GM21381 (cell line): ENCODE measurements around the gene LINGO1.

Source experiments
- ATAC-seq: cut with Tn5 transposase; IDR thresholded peaks from one replicate; pipeline ENCODE4 v1.9.1; 2021; ENCODE audit warnings: mild to moderate bottlenecking, moderate library complexity; ENCODE audit not compliant: unreplicated experiment

The LINGO1 gene

DNA sequence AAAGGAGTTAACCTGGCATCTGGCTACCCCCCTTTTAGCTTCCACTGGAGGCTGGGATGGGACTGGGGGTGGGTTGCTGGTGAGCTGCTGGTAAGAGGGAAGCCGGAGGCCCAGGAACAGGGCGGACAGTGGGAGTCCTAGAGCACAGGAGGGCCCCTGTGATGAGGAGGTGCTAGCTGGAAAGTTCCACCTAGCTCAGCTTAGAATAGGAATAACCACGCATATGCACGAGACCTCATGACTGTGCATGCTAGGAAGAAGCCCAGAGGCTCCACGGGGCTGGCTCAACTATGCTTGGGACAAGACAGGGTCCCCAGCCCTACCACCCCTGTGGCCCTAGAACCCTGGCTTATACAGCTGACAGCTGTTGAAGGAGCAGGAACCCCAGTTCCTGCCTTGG, 34.1 kb downstream of the LINGO1 start:
- no peak for ATAC-seq

DNA sequence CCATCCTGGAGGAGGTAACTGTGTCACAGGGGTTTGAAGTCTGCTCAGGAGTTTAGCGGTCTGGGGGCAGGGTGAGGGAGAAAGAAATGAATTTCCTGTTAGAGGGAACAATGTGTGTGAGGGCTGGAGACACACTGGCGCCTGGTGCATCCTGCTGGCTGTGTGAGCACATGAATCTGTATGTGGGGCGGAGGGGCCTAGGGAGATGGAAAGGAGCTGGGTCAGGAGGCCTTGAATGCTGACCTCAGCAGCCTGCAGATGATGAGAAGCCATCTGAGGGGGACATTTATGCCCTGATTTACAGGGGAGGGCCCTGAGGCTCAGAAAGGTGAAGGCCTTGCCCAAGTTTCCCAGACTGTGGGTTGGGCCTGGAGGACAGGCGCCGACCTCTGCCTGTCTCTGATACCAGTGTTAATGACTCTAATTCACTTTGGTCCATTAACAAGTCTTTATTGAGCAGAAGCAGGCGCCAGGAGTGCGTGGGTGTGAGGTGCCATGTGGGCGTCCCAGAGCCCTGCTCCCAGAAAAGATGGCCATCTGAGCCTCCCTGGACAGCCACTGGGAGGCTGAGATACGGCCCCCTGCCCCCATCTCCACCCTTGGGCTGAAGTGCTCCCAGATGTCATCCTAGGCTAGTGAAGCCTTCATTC, 34.8 kb downstream of the LINGO1 start:
- no peak for ATAC-seq

DNA sequence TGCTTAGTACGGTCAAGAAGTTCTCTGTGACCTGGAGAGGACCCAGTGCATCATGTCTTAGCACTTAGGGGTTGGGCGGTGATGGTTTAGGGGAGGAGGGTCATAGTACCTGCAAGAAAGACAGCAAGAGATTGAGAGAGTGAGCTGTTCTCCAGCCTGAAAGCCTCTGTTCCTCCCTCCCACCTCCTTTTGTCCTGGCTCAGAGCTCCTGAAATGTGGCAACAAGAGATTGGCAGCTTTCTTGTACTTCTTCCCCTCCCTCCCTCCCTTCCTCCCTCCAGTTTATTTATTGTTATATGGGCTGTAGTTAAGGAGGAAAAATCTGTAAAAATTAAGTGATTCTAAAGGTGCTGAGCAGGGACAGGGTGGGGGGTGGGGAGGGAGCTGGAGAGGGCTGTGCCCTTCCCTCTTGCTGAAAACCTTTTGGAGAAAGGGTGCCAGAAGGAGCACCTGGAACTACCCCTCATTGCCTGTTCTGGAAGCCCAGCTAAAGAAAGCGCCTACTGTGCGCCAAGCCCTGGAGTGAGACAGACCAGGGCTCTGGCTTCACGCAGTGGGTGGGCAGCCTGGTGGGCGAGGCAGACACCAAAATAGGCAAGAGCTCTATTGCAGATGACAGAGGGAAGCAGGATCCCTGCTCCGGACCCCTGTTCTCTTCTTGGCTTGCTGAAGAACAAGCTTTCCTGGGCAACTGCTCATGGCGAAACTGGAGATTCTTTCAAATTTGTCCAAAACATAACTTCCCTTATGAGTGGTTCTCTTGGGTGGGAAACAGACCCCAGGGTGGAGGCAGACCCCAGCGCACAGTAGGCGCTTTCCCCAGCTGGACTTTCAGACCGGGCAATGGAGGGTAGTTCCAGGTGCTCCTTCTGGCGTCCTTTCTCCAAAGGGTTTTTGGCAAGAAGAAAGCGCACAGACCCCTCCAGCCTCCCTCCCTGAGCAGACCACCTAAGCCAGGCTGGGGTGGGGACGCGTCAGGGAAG, 35.6 kb downstream of the LINGO1 start:
- no peak for ATAC-seq

DNA sequence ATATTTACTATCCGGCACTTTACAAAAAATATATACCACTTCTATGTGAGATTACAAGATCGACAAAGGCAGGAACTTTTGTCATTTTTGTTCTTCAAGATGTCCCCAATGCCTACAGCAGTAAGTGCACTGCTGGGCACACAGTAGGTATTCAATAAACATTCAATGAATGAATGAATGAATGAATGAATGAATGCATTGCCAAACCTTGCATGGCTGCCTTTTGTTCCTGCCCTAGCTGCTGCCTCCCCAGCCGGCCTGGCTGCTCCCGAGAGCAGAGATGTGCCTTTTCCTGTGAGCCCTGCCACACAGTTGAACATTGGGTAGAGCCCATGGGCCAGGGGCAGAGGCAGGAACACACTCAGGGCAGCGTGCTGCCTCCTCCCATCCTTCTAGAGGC, 37.5 kb downstream of the LINGO1 start:
- no peak for ATAC-seq

DNA sequence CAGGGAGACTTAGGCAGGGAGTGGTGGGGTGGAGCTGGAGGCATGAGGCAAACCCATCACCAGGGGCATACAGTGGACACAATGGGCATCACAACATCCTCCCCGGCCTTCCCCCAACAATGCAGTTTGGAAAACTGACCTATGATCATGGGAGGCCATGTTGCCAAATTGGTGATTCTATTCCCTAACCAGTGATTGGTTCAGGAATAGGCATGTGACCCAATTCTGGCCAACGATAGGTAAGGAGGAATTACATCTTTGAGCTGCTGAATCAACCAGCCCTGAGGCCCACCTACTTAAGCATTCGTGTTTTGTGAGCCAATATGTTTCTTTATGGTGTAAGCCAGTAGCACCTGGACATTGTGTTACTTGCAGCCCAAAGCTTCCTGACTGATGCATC, 40.0 kb downstream of the LINGO1 start:
- ATAC-seq: no peak

DNA sequence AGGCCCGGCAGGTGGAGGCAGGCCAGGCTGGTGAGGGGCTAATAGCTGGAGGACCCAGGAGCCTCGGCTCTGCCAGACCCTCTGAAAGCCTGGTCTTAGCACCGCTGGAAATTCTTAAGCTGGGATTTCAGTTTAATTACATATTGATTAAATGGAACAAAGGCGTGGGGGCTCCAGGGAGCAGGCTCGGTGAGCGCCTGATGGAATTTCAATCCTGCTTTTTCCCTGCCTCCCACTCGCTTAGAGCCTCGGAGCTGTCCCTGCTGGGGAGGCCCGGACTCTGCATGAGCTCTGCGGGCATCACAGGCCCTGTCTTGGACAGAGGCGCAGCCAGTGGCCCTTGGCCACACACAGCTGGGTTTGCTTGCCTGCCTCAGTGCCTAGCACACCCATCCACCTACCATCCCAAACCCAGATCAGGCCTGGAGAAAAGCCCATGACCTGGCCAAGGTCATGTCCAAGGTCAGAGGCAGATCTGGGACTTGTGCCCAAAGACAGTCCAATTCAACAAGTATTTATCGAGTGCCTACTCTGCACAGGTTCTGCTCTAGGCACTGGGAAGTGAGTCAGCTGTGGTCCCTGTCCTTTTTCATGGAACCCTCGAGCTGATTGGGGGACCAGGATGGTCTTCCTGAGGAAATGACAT, 40.6 kb downstream of the LINGO1 start:
- ATAC-seq: no peak

DNA sequence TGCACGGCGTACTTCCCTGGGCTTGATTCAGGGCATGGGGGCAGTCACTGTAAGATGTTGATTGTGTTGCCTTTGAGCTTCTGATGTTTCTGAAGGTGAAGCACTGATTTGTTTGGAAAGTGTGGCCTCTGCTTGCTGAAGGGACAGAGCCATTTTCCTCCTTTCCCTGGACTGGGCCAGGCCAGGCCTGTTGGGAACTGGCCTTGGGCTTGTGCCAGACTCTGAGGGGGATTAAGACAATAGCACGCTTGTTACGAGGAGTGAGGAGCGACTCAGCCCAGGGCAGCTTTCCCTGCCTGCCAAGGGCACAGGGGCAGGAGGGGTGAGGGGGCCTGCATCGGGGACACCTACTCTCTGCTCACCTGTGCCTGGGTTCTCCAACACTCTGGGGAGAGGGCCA, 42.9 kb downstream of the LINGO1 start:
- ATAC-seq: no peak

DNA sequence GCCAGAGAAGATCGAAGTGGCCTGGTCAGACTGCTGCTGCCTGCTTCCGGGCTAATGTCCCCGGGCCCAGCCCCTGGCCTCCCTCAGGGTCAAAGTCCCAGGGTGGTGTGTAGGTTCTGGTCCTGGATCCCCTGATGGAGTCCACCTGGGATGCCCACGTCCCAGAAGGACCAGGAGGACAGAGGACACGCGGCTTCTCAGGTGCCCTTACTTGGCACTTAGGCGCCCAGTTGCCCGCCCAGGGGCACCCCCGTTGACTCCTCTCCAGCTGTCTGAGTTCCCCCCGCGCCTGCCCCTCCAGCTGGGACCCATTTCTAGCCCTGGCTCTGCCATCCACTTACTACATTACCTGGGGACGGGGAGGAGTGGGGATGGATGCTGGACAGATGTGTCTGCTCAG, 44.6 kb downstream of the LINGO1 start:
- ATAC-seq: no peak

DNA sequence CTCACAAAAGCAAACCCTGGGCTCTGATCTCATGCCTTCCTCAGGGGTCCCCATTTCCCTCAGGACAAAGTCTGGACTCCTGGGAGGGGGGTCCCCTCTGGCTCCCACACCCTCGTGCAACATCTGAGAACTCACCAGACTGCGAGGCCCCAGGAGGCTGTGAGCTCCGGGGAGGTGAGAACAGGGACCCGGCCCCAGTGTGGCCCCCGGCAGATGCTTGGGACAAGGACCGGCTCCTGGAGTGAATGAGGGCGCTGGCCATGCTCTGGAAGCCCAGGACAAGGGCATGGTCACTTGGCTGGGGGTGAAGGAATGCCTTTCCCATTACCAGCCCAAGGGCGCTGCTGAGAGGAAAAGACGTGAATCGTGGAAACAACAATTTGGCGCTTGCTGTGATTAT, 48.0 kb downstream of the LINGO1 start:
- no peak for ATAC-seq

DNA sequence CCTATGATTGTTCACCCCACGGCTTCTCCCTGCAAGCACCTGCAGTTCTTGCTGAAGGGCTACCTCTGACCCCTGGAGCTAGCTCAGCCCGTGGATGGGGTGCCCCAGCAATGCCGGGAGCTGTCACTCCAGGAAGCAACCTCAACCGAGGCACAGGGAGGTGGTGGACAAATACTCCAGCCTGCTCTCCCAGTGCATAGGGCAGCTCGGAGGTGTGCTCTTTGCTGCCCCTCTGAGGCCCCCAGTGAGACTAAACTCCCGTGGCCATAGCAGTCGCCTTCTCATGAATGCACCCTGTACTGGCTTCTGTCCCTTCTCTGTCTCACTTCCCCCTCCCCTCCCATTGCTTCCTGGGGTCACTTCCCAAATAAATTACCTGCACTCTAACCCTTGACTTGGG, 48.5 kb downstream of the LINGO1 start:
- ATAC-seq: no peak

DNA sequence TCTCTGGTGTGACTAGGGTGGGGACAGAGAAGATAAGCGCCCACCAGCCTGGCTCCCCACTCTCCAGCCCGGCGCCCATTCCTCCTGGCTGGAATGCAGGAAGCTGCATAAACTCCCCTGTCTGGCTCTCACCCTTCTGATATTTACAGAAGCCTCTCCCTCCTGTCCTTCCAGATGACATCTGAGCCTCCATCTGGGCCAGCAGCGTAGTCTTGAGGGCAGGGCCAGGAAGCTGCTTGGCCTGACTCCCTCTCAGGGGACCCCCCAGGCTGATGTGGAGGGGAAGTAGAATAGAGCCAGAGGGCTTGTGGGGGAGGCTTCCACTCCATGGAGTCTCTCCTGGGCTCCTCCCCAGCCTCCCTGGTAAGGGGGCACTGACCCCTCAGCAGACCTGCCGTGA, 49.9 kb downstream of the LINGO1 start:
- no peak for ATAC-seq

DNA sequence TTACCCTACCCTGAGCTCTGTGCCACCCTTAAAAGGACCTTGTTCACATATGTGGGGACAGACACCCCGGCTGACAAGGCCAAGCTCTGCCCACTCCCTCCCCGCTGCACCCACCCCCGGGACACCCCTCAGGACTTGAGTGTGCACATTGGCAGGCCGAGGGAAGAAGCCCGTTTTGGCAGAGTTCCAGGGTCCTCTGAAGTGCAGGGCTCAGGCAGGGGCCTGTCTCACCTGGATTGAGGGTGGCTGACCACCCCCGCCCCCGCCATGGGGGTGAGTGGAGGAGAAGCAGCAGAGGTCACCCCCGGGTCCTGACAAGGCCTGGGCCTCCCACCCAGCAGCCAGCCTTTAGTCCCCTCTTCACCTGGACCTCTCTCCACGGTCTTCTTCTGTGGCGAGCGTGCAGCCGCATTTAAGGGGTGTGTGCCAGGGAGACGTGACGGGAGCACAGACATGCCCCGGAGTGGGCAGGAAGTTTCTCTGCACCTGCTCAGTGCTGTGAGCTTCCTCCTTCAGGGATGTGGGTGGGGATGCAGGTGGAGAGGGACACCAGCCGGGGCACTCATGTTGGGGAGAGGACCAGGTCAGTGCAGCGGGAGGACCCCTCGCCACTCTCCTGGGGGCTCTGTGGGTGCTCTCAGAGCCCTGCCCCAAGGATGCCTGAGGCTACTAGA, 50.7 kb downstream of the LINGO1 start:
- no peak for ATAC-seq

DNA sequence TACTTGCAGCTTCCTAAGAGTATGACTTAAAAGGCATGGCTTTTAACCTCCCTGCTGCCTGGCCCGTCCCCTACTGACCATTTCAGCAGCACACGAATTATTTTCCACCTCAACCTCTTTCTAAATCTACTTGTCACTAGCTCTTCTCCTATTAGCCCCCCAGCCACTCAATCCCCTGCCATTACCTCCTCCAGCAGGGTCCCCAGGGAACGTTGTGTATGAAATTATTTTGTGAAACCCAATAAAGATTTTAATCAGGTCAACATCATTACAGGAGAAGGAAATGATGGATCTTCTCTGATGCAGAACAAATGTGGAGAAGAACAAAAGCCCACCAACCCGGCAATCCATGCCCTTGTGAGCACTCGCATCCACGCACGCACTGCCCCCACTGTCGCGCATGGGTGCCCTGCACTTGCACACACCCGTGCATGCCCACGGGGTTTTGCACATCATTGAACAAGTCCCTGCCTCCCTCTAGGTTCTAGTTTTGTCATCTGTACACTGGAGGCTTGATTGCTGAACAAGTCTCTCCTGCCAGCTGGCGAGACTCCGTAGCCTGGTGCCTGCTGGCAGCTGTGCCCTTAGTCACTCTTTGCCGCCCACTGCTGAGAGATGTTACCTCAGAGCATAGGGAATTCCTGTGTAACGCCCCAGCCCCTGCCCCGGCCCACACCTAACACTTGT, 51.6 kb downstream of the LINGO1 start:
- ATAC-seq: no peak

DNA sequence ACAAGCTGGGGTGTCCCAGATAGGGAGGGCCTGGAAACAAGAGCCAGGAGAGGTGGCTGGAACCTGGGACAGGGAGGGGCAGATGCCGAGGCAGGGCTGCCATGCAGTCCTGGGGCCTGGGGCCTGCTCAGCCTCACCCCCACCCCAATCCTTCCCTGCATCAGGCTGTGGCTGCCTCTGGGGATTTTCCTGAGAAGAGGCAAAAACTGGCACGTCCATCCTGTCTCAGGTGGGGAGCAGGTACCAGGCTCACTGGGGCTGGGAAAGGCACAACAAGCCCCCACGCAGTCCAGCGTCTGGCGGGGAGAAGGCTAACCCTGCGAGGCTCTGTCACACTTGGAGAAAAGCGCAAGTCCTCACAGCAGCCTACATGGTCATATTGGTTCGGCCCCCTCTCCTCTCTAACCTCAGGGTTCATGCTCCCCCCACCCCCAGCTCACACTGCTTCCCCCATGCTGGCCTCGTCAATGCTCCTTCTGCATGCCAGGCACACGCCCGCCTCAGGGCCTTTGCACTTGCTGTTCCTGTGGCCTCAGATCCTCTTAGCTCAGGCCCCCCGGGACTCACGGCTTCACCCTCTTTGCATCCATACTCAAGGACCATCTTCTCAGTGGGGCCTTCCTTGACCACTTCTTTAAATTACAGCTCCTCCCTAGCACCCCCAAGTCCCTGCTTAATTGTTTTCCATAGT, 53.1 kb downstream of the LINGO1 start:
- no peak for ATAC-seq

DNA sequence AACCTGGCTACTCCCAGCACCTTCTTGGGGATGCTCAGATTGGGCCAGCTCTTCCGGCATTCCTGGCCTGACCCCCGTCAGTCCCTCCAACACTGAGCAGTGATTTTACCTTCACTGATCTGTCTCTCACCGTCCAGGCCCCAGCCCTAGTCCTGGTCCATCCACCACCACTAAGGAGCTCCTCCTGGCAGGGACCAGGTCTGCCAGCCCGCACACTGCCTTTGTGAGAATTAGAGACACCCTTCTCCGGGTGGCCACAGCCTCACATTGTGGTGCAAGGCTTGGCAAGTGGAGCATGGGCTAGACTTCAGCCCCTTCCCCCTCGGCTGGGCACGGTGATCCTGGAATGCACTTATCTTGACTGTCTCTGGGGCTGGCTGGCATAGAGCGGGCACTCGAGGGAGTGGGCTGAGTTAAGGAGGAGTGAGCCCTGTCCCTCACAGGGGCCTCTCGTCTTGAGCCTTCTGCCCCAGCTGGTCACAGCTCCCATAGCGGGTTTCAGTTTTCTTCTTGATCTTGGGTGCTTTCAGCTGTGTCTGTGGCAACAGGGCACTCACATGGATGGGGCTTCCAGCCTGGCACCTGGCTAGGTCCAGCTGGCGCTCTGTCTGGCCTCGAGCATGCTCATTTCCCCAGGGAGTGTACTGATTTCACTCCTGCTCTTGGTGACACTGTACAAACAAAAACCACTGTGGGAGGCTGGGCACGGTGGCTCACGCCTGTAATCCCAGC, 53.9 kb downstream of the LINGO1 start:
- no peak for ATAC-seq

DNA sequence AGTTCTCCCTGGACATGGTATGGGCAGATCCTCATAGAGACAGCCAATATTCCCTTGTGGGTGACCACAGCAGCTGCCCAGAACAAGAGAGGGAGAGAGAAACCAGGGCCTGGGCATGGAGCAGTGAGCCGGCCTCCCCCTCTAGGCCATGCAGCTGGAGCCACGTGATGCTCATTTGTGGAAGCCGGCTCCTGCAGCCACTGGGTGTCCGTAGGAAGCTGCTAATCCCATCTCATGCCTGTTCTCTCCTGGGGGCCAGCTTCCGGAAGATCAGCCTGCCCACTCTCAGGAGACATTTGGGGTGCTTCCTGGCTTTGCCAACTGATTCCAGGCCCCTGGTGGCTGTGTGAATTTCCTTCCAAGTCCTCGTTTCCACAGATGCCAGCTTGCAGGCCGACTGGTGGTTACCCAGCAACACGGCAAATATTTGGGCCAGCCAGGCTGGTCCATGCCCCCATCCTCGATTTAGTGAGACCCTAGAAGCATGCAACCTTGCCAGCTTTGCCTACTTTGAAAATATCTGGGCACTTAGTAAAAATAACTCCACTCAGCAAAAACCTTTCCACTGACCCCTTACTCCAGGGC, 55.3 kb downstream of the LINGO1 start:
- no peak for ATAC-seq

DNA sequence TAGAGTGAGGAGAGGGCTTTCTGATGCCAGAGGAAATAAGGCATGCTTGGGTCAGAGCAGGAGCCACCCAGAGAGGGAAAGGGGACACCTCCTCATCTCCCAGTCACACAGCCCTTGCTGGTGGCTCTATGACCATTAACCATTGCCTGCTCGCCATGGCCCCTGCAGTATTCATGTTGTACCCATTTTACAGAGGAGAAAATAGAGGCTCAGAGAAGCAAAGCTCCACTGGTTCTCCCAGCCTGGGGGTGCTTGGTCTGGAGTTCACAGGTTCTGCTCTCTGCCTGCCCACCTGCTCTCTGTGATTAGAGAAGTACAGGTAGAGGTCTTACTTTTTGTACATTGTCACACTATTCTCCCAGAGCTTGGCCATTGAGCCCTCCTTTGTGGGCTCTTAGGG, 56.2 kb downstream of the LINGO1 start:
- ATAC-seq: no peak

DNA sequence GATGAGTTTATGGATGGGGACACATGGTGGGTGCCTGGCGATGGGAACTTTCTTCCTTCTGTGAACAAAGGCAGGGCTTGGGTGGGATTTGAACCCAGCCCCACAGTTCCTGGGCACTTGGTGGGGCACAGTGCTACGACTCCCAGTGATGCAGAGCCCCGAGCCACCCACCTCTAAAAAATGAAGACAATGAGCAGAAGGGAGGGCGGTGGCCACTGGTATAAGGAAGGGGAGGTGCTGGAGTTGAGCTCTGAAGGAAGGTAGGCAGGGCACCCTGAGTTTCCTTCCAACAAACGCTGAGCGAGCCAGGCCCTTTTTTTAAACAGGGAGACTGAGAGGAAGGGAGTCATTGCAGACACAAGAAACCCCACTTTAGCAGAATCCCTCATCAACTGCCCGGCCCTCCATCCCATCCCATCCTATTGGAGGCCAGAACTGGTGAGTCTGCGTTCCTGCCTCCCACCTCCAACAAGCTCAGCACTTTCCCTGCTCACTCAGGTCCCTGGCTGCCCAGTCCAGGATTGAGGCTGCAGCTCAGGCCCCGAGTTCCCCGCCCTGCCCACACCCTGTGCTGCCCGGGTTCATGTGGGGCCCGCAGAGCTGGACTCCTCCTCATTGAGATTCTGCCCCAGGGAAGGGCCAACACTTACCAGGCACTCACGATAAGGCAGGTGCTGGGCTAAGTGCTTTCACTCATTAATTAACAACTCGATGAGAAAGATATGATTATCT, 57.3 kb downstream of the LINGO1 start:
- no peak for ATAC-seq
